K562 (cell line): ENCODE results near the gene LBHD2. TPM values are rescaled to one million over a fixed set of nuclear protein-coding genes. Genes with fewer than 3 reads are reported as not detected.

Experiments used
- ATAC-seq: fragments of 200-7000 bp; cut with Tn5 transposase; 3 replicates; pipeline ENCODE4 v1.9.1; 2020; ENCODE audit warnings: moderate library complexity
- BruUV-seq: library from RNA; stranded (reverse); fragments of 400-500 nt; replicated peaks from 2 replicates; lab custom pipeline; 2021; lab: Mats Ljungman, UMichigan
- CTCF ChIA-PET: fragments of 300-600 bp; formaldehyde crosslinking; extraction: SDS; loops from one replicate; lab custom pipeline; 2021; ENCODE audit warnings: low intra/inter-chr PET ratio; lab: Yijun Ruan, JAX
- POLR2A ChIA-PET: fragments of 300-600, 350-650 bp; sonication (Branson Sonifier 250); formaldehyde crosslinking; extraction: SDS; loops from one replicate; lab custom pipeline; 2021; ENCODE audit warnings: antibody characterized with exemption, inconsistent platforms; lab: Yijun Ruan, JAX
- DNase-seq, 4 experiments: peaks; one replicate each; pipeline versions ENCODE4 v3.0.0 to v3.0.0-alpha.2; 2011 to 2018; ENCODE audit warnings: low spot score in 3 of 4, mixed read lengths in 3 of 4; ENCODE audit errors: extremely low read depth in 1 of 4
- FAIRE-seq: peaks from 2 replicates; lab custom pipeline; 2011; peaks lifted over from hg19 to GRCh38; lab: Jason Lieb, UNC
- H2AFZ ChIP-seq: 2 replicates; pipeline ENCODE4 v1.6.0; 2011; ENCODE audit warnings: low read depth, low read length, control low read depth, inconsistent platforms
- H3K27ac ChIP-seq: fragments of 200-600 bp; 3 replicates; pipeline ENCODE4 v1.8.0; 2011; ENCODE audit warnings: low read depth, mild to moderate bottlenecking, control low read depth, inconsistent platforms, low read length, moderate library complexity, mixed read lengths; ENCODE audit errors: extremely low read depth
- H3K27me3 ChIP-seq, 2 experiments: fragments of 300-600 bp in 1 of 2; 2 replicates in 1 of 2; 3 replicates in 1 of 2; pipeline versions ENCODE4 v1.6.0 to v1.8.0; 2011; ENCODE audit warnings: inconsistent platforms in 2 of 2, low read length in 2 of 2, mild to moderate bottlenecking in 1 of 2, mixed read lengths in 1 of 2, moderate library complexity in 1 of 2; ENCODE audit not compliant: control insufficient read depth in 2 of 2, insufficient read depth in 2 of 2
- H3K36me3 ChIP-seq: fragments of 300-600 bp; 3 replicates; pipeline ENCODE4 v1.8.0; 2011; ENCODE audit warnings: mild to moderate bottlenecking, low read length, inconsistent platforms; ENCODE audit not compliant: control insufficient read depth, insufficient read depth
- H3K4me1 ChIP-seq, 2 experiments: fragments of 200-600 bp in 1 of 2; replicated peaks in 1 of 2; 2 replicates in 1 of 2; 3 replicates in 1 of 2; pipeline versions ENCODE4 v1.5.1 to v1.8.0; 2011; ENCODE audit warnings: inconsistent platforms in 2 of 2, low read length in 2 of 2, mild to moderate bottlenecking in 1 of 2, mixed read lengths in 1 of 2, moderate library complexity in 1 of 2; ENCODE audit not compliant: control insufficient read depth in 2 of 2, insufficient read depth in 2 of 2
- H3K4me2 ChIP-seq: 2 replicates; pipeline ENCODE4 v1.6.1; 2011; ENCODE audit warnings: low read length, control low read depth, inconsistent platforms, mixed read lengths; ENCODE audit not compliant: insufficient read depth
- H3K4me3 ChIP-seq: fragments of 200-600 bp; sonication (generic), shearing (Covaris generic); 2 replicates; pipeline ENCODE4 v1.5.1; 2016; ENCODE audit warnings: control low read depth, inconsistent platforms
- H3K79me2 ChIP-seq: fragments of 200-600 bp; 3 replicates; pipeline ENCODE4 v1.8.0; 2011; ENCODE audit warnings: low read length, inconsistent platforms; ENCODE audit not compliant: control insufficient read depth, insufficient read depth
- H3K9ac ChIP-seq, 2 experiments: 2 replicates each; pipeline versions ENCODE4 v1.6.0 to v1.6.1; 2011; ENCODE audit warnings: low read depth in 2 of 2, low read length in 2 of 2, control low read depth in 1 of 2, inconsistent platforms in 1 of 2, mild to moderate bottlenecking in 1 of 2, mixed read lengths in 1 of 2; ENCODE audit not compliant: insufficient read depth in 1 of 2
- H3K9me1 ChIP-seq: one replicate; pipeline ENCODE4 v1.6.0; 2011; ENCODE audit warnings: inconsistent platforms, mild to moderate bottlenecking, low read length, moderate library complexity; ENCODE audit not compliant: control insufficient read depth, insufficient read depth
- H3K9me3 ChIP-seq: replicated peaks from 2 replicates; pipeline ENCODE4 v1.5.1; 2011; ENCODE audit warnings: low read depth, low read length, inconsistent platforms; ENCODE audit not compliant: control insufficient read depth, insufficient read depth
- H4K20me1 ChIP-seq: replicated peaks from 2 replicates; pipeline ENCODE4 v1.6.1; 2011; ENCODE audit warnings: low read length, inconsistent platforms, mixed read lengths; ENCODE audit not compliant: control insufficient read depth, insufficient read depth
- ATF3 ChIP-seq, 2 experiments: fragments of 450-650 bp in 1 of 2; sonication (generic) in 1 of 2; formaldehyde crosslinking in 1 of 2; IDR thresholded peaks in 1 of 2; conservative IDR thresholded peaks in 1 of 2; 2 replicates each; pipeline versions ENCODE4 v1.6.1 to v1.8.1; 2016 to 2023; ENCODE audit warnings: mild to moderate bottlenecking in 2 of 2, moderate library complexity in 2 of 2, inconsistent platforms in 1 of 2, missing genetic modification reagents in 1 of 2
- CSDE1 ChIP-seq, 2 experiments: fragments of 450-650 bp; IDR thresholded peaks; 2 replicates each; pipeline ENCODE4 v1.6.1; 2016; ENCODE audit warnings: mild to moderate bottlenecking in 1 of 2
- E4F1 ChIP-seq: fragments of 250-450 bp; sonication (Bioruptor Pico); IDR thresholded peaks from 2 replicates; pipeline ENCODE4 v1.5.0; 2021; ENCODE audit warnings: mild to moderate bottlenecking, borderline replicate concordance
- EGR1 ChIP-seq: fragments of 450-650 bp; conservative IDR thresholded peaks from 2 replicates; pipeline ENCODE4 v1.6.1; 2017; ENCODE audit warnings: mild to moderate bottlenecking
- ETS2 ChIP-seq: IDR thresholded peaks from 2 replicates; pipeline ENCODE4 v1.6.1; 2016; ENCODE audit warnings: borderline replicate concordance, missing genetic modification characterization, mild to moderate bottlenecking, moderate library complexity, missing compliant biosample characterization; ENCODE audit not compliant: poor library complexity, severe bottlenecking
- JUND ChIP-seq, 2 experiments: IDR thresholded peaks; 2 replicates in 1 of 2; 3 replicates in 1 of 2; pipeline ENCODE4 v1.6.1; 2011; ENCODE audit warnings: borderline replicate concordance in 2 of 2, low read depth in 2 of 2, low read length in 2 of 2, improper control_type of control experiment in 1 of 2, missing biosample characterization in 1 of 2, missing genetic modification characterization in 1 of 2, missing genetic modification reagents in 1 of 2
- MTA1 ChIP-seq: fragments of 450-650 bp; IDR thresholded peaks from 2 replicates; pipeline ENCODE4 v1.6.1; 2017; ENCODE audit warnings: borderline replicate concordance
- NR2C2 ChIP-seq, 2 experiments: fragments of 200-800 bp in 1 of 2; sonication (Bioruptor generic) in 1 of 2; sonication (generic) in 1 of 2; formaldehyde crosslinking in 1 of 2; IDR thresholded peaks; 2 replicates each; pipeline versions ENCODE4 v1.6.1 to v1.8.0; 2016 to 2022; ENCODE audit warnings: mild to moderate bottlenecking in 1 of 2, missing compliant biosample characterization in 1 of 2, missing genetic modification characterization in 1 of 2, missing genetic modification reagents in 1 of 2
- RBBP5 ChIP-seq: fragments of 200-600 bp; sonication (generic); IDR thresholded peaks from 2 replicates; pipeline ENCODE4 v1.6.1; 2012; ENCODE audit warnings: borderline replicate concordance, mild to moderate bottlenecking, low read length, control low read depth, inconsistent platforms; ENCODE audit not compliant: insufficient read depth, poor library complexity, severe bottlenecking
- RFX1 ChIP-seq: fragments of 450-650 bp; IDR thresholded peaks from 2 replicates; pipeline ENCODE4 v1.6.1; 2016; ENCODE audit warnings: mild to moderate bottlenecking, moderate library complexity
- SIN3A ChIP-seq, 2 experiments: fragments of 150-350 bp in 1 of 2; IDR thresholded peaks; 2 replicates each; pipeline ENCODE4 v1.6.1; 2011 to 2016; ENCODE audit warnings: borderline replicate concordance in 2 of 2, low read depth in 2 of 2, low read length in 2 of 2, mild to moderate bottlenecking in 2 of 2, moderate library complexity in 2 of 2; ENCODE audit not compliant: control insufficient read depth in 1 of 2
- SLC30A9 ChIP-seq: fragments of 250-450 bp; sonication (Bioruptor Pico); IDR thresholded peaks from 2 replicates; pipeline ENCODE4 v1.8.0; 2022; ENCODE audit warnings: mild to moderate bottlenecking, moderate library complexity
- ZNF398 ChIP-seq: fragments of 250-450 bp; sonication (Bioruptor Pico); IDR thresholded peaks from 2 replicates; pipeline ENCODE4 v1.8.0; 2021; ENCODE audit warnings: moderate library complexity, mild to moderate bottlenecking, inconsistent platforms
- WGBS: fragments of 100-300 bp; shearing (Covaris generic); methylation state at CpG from one replicate; pipeline ENCODE4 v1.1.6; 2016; ENCODE audit warnings: low coverage, mixed read lengths; ENCODE audit not compliant: insufficient coverage; ENCODE audit errors: missing lambda C conversion rate; 5-methylcytosine and 5-hydroxymethylcytosine counted together
- in situ Hi-C: fragments of 300-500 bp; cut with MboI; formaldehyde crosslinking; loops from 4 replicates; pipeline ENCODE4 v1.15.0; 2018; ENCODE audit warnings: inconsistent platforms, mixed read lengths
- intact Hi-C: fragments of 100-400 bp; cut with micrococcal nuclease; formaldehyde crosslinking; loops from 2 replicates; pipeline ENCODE4 v1.14.2; 2022
- polyA plus RNA-seq, 8 experiments: library from polyadenylated mRNA; depleted of rRNA in 4 of 8; stranded (reverse) in 5 of 8; unstranded in 3 of 8; fragments of >200 nt; fragmentation: Nextera tagmentation in 2 of 8; fragmentation: Illumina TruSeq in 1 of 8; extraction: Ambion mirVana in 2 of 8; extraction: Trizol in 1 of 8; gene quantifications; 2 replicates each; pipeline versions ENCODE4 v1.2.1 to v1.2.3, GENCODE V29; 2011 to 2014; ENCODE audit warnings: inconsistent platforms in 1 of 8, missing spikeins in 1 of 8
- total RNA-seq, 7 experiments: library from RNA; depleted of rRNA in 6 of 7; stranded (reverse); fragments of >200 nt in 6 of 7; fragmentation: Illumina TruSeq in 2 of 7; extraction: Trizol in 2 of 7; gene quantifications; 2 replicates each; pipeline versions ENCODE4 v1.2.1 to v1.2.3, GENCODE V29; 2011 to 2021; ENCODE audit warnings: low replicate concordance in 1 of 7

LBHD2 gene
- total and polyA plus RNA-seq, 9 of the 15 experiments (the other 6 are each of a cell fraction or from before 2014, with no cell fraction given): not detected

- Histone ChIP-seq H3K9me1 (no peaks in the 10 kb centered on the region), H3K79me2 (no peaks in the 10 kb centered on the region), H3K4me2 (peak overlapping the region; percentile 65), H3K27ac (0 out of 3 replicates have a peak overlapping the region, but pooled peaks have one; percentile 12), H3K27me3 (no peaks in the 10 kb centered on the region), H3K9ac (peak overlapping the region; percentile 47 to 92; a peak in 3 of 4 replicates), H3K9me3 (no peaks in the 10 kb centered on the region), H3K36me3 (no peaks in the 10 kb centered on the region), H3K4me1 (peaks cover 3 to 60% of the 10 kb centered on the region in 2 experiments; a peak in 4 of 5 replicates), H2AFZ (peak overlapping the region; percentile 83), H4K20me1 (no peaks in the 10 kb centered on the region), H3K4me3 (peak overlapping the region; percentile 44)
- intact Hi-C loops (loop anchor here (2.0 to 10.0 kb wide), 2 partner anchors 66 to 470 kb away; no protein-coding TSS in a partner anchor), in situ Hi-C loops (loop anchor here (5.0 kb wide), 1 partner anchor 212 kb away; no protein-coding TSS in a partner anchor)
- ATAC-seq: peak; percentile 49
- DNase-seq: peak; percentile 62 to 85 (median 80)
- CTCF ChIA-PET: interaction anchor here (0.6 to 1.9 kb wide), 4 partner anchors 34 to 445 kb away, joined by 3 to 11 read pairs (median 4); no protein-coding TSS in a partner anchor
- peak; percentile 29 for FAIRE-seq
- POLR2A ChIA-PET: interaction anchor here (0.6 to 1.2 kb wide), 3 partner anchors 14 to 215 kb away, joined by 3 read pairs; no protein-coding TSS in a partner anchor
- BruUV-seq: no TSS peak
- WGBS: 8% methylated on average over 2 of the region's 21 CpGs
- TF ChIP-seq RFX1: peak; percentile 65; the same call in 1 of the 2 replicates
- TF ChIP-seq MTA1: no peak
- TF ChIP-seq NR2C2 (CRISPR knock-in tag; IDR thresholded peaks at IDR 0.05): no peak
- no peak for TF ChIP-seq NR2C2 (tag; IDR thresholded peaks at IDR 0.05)
- TF ChIP-seq EGR1: peak; percentile 58
- TF ChIP-seq SIN3A (IDR thresholded peaks at IDR 0.05; ENCODE audit: borderline replicate concordance in 2 of 2, control insufficient read depth in 1 of 2, low read depth in 2 of 2, low read length in 2 of 2): no peak
- TF ChIP-seq JUND (IDR thresholded peaks at IDR 0.05; ENCODE audit: borderline replicate concordance, low read depth, low read length): peak; percentile 39; the same call in 1 of the 2 replicates
- no peak for TF ChIP-seq JUND (tag; IDR thresholded peaks at IDR 0.05; ENCODE audit: borderline replicate concordance, low read depth, low read length)
- TF ChIP-seq ZNF398 (CRISPR knock-in tag): no peak
- no peak for TF ChIP-seq ETS2 (tag)
- TF ChIP-seq E4F1 (CRISPR knock-in tag): no peak
- TF ChIP-seq ATF3 (IDR thresholded peaks at IDR 0.05): peak; percentile 48
- no peak for TF ChIP-seq ATF3 (CRISPR knock-in tag; conservative IDR thresholded peaks at IDR 0.05)
- peak; percentile 20 for TF ChIP-seq RBBP5
- TF ChIP-seq CSDE1 (IDR thresholded peaks at IDR 0.05): no peak
- no peak for TF ChIP-seq SLC30A9 (CRISPR knock-in tag)
Observed at GRCh38 chr14:103074729-103075367, 9.2 kb upstream of the LBHD2 start.
